Erythroblast (primary cell): ENCODE data around the gene ANKRD1.

ENCODE experiments used
- GATA1 ChIP-seq: IDR thresholded peaks from 2 replicates; pipeline ENCODE4 v1.6.1; 2011; ENCODE audit warnings: low read depth, mild to moderate bottlenecking, control low read depth, low read length, moderate library complexity
- POLR2A ChIP-seq: IDR thresholded peaks from 2 replicates; pipeline ENCODE4 v1.6.1; 2011; ENCODE audit warnings: mild to moderate bottlenecking, low read length

DNA sequence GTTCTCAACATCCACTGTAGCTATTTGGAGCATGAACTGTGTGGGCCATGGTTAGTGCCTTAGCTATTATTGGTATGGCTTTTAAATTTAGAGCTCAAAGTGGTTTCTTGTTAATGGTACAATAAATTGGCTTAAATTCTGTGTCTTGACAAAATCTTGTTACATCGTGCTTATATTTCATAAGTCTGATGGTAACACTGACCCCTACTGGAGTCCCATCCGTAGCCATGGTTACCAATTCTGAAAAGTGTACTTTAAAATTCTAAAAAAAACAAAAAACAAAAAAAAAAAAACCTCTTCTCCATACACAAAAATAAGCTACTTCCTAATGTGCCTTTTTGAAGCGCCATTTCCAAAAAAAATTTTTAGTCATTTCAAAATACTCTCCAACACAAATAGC is 55.5 kb downstream of the ANKRD1 start:
- no peak for TF ChIP-seq POLR2A
- TF ChIP-seq GATA1, result no peak
